BE2C (cell line): ENCODE results near the gene RBP4.

Experiments
- DNase-seq: peaks from one replicate; pipeline ENCODE4 v3.0.0-alpha.2; 2020
- H3K27me3 ChIP-seq: fragments of 250-450 bp; sonication (Bioruptor Pico); 2 replicates; pipeline ENCODE4 v1.5.1; 2020; ENCODE audit warnings: mild to moderate bottlenecking
- H3K36me3 ChIP-seq: fragments of 250-450 bp; sonication (Bioruptor Pico); 2 replicates; pipeline ENCODE4 v1.5.1; 2020; ENCODE audit warnings: mild to moderate bottlenecking
- H3K4me1 ChIP-seq: fragments of 250-450 bp; sonication (Bioruptor Pico); 2 replicates; pipeline ENCODE4 v1.5.1; 2020
- H3K4me3 ChIP-seq: 2 replicates; pipeline ENCODE4 v1.5.1; 2011; ENCODE audit warnings: low read depth, low read length
- H3K9me3 ChIP-seq: fragments of 250-450 bp; sonication (Bioruptor Pico); 2 replicates; pipeline ENCODE4 v1.5.1; 2020
- CTCF ChIP-seq: IDR thresholded peaks from 2 replicates; pipeline ENCODE4 v1.5.1; 2012; ENCODE audit warnings: mild to moderate bottlenecking, low read depth, low read length

RBP4 gene

GRCh38 chr10:93608421-93608820 is 7.4 kb upstream of the RBP4 start:
- Histone ChIP-seq H3K4me1 (no peaks in the 10 kb centered on the region), H3K27me3 (peaks cover 6% of the 10 kb centered on the region), H3K36me3 (no peaks in the 10 kb centered on the region), H3K9me3 (no peaks in the 10 kb centered on the region), H3K4me3 (no peak overlapping the region)
- no peak for TF ChIP-seq CTCF
- no peak for DNase-seq

- Histone ChIP-seq H3K4me1 (no peaks in the 10 kb centered on the region), H3K36me3 (no peaks in the 10 kb centered on the region), H3K9me3 (no peaks in the 10 kb centered on the region), H3K27me3 (peaks cover 40% of the 10 kb centered on the region), H3K4me3 (no peak overlapping the region)
- TF ChIP-seq CTCF: no peak
- DNase-seq: no peak
Measured at GRCh38 chr10:93604146-93604545, 3.1 kb upstream of the RBP4 start.

- no peaks in the 10 kb centered on the region for H3K4me1 ChIP-seq
- no peak for TF ChIP-seq CTCF
- no peak for DNase-seq
- no peak overlapping the region for H3K4me3 ChIP-seq
- H3K9me3 ChIP-seq: no peaks in the 10 kb centered on the region
- no peaks in the 10 kb centered on the region for H3K36me3 ChIP-seq
- peaks cover 40% of the 10 kb centered on the region for H3K27me3 ChIP-seq
Measured at GRCh38 chr10:93603023-93603422, 2.0 kb upstream of the RBP4 start.

GRCh38 chr10:93601774-93602162 is 733 bp upstream of the RBP4 start:
- Histone ChIP-seq H3K4me3 (no peak overlapping the region), H3K9me3 (no peaks in the 10 kb centered on the region), H3K4me1 (no peaks in the 10 kb centered on the region), H3K27me3 (peaks cover 40% of the 10 kb centered on the region), H3K36me3 (no peaks in the 10 kb centered on the region)
- no peak for TF ChIP-seq CTCF
- no peak for DNase-seq

GRCh38 chr10:93600446-93601145 is 439 bp downstream of the RBP4 start:
- peak; percentile 13 for DNase-seq
- Histone ChIP-seq H3K36me3 (no peaks in the 10 kb centered on the region), H3K4me1 (no peaks in the 10 kb centered on the region), H3K4me3 (no peak overlapping the region), H3K27me3 (peaks cover 40% of the 10 kb centered on the region), H3K9me3 (no peaks in the 10 kb centered on the region)
- no peak for TF ChIP-seq CTCF

- H3K36me3 ChIP-seq: no peaks in the 10 kb centered on the region
- H3K4me3 ChIP-seq: no peak overlapping the region
- peaks cover 40% of the 10 kb centered on the region for H3K27me3 ChIP-seq
- H3K9me3 ChIP-seq: no peaks in the 10 kb centered on the region
- H3K4me1 ChIP-seq: no peaks in the 10 kb centered on the region
- DNase-seq: no peak
- no peak for TF ChIP-seq CTCF
Measured at GRCh38 chr10:93599778-93600177, 1.3 kb downstream of the RBP4 start.
